ENCODE measurements around the gene SGK1.
"Not testable (repeated sequence)": the region's sequence is repeated elsewhere in the genome, so short reads cannot be mapped to it uniquely, and the experiment has no call there.

Gene SGK1

DNA sequence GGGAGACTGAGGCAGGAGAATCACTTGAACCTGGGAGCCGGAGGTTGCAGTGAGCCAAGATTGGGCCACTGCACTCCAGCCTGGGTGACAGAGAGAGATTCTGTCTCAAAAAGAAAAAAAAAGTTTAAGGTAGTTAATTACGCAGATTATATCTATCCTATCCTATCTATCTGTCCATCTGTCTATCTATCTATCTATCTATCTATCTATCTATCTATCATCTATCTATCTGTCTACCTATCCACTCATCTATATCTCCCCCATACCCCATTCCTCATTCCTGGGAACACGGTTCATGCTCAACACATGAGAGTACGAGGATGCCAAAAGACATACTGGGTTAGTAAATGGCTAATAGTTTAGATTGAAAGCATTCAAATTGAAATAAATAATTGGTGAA is 8.3 kb upstream of the SGK1 start:
- not testable (repeated sequence) for DNase-seq (ENCODE audit: low read depth)

GRCh38 chr6:134324766-134325165 is 6.9 kb upstream of the SGK1 start:
- no peak for DNase-seq (ENCODE audit: low read depth)

GRCh38 chr6:134324141-134324540 is 6.2 kb upstream of the SGK1 start:
- DNase-seq (ENCODE audit: low read depth): no peak

DNA sequence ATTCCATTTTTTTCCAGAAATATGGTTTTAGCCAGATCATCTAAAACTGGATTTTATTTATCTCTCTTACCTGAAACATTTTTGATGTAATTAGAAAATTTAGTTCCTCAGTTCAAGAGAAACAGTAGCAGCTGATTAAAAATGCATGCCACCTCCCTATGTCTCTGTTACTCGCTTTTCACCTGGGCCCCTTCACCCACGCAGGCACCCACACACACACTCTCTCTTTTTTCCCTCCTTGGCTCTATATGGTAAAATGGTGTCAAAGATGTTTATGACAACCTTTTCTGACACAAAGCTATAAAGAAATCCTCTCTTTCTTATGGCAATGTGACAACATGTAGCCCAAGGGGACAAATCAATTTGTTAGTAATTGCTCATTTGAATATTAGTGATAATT is 5.8 kb upstream of the SGK1 start:
- no peak for DNase-seq (ENCODE audit: low read depth)

DNA sequence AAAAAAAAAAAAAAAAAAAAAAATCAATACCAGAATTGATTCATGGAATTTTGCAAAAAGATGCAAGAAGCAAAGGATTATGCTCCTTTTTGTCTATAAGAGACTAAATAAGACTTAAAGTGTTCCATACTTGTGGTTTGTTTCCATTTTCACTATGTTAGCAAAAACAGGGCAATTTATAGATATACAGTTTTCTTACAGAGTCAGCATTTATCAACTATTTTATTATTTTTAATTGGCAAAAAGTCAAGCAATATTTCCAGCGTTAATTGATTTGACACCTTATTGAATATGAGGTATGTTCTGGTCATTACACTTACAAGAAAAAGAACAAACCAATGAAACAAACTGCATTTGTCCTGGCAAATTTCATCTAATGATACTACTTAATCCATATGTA is 5.4 kb upstream of the SGK1 start:
- DNase-seq (ENCODE audit: low read depth): no peak

GRCh38 chr6:134322216-134322615 is 4.3 kb upstream of the SGK1 start:
- no peak for DNase-seq (ENCODE audit: low read depth)

DNA sequence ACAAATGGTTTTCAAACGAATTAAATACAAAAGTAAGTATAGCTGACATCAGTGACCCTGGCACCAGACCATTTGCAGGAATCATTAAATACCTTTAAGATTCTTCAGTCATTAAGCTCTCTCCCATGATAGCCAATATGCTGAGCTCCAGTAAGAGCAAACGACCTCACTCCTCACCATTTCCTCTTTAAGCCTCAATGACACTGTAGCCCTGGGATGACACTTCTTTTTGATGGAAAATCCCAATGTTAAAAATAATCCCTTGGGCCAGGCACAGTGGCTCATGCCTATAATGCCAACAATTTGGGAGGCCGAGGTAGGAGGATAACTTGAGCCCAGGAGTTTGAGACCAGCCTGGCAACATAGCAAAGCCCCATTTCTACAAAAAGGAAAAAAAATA is 3.3 kb upstream of the SGK1 start:
- DNase-seq (ENCODE audit: low read depth): no peak

- DNase-seq (ENCODE audit: low read depth): not testable (repeated sequence)
Observed at GRCh38 chr6:134319686-134320085, 1.8 kb upstream of the SGK1 start.

GRCh38 chr6:134318974-134319281 is 1.0 kb upstream of the SGK1 start:
- no peak for DNase-seq (ENCODE audit: low read depth)

DNA sequence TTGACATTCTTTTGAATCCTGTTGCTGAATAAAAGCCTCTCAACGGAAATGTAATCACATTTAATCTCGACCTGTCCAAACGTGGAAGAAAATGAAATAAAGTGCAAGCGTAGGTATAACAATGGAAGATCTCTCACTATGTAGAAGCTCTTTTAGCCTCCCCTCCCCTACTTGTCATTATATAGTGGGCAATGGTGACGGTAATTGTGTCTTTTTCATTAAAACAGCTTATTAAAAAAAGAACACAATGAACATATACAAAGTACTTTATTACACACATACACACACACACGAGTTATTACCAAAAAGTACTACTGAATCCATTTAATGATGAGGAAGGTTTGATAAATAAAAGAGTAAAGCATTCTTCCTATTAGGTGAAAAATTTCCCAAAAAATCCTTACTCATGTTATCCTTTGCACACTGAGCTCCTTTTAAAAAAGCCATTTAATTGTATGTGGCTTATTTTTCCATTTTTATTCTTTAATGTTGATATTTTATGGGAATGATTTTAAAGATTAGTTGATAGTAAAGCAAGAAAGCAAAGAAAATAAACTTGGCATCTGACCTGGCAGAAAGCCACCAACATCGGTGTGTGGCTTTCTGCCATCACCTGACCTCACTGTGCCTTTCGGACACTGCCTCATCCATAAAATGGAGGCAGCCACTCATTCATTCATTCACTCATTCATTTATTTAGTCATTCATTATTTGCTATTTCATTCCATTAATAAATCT is 493 bp upstream of the SGK1 start:
- no peak for DNase-seq (ENCODE audit: low read depth)

DNA sequence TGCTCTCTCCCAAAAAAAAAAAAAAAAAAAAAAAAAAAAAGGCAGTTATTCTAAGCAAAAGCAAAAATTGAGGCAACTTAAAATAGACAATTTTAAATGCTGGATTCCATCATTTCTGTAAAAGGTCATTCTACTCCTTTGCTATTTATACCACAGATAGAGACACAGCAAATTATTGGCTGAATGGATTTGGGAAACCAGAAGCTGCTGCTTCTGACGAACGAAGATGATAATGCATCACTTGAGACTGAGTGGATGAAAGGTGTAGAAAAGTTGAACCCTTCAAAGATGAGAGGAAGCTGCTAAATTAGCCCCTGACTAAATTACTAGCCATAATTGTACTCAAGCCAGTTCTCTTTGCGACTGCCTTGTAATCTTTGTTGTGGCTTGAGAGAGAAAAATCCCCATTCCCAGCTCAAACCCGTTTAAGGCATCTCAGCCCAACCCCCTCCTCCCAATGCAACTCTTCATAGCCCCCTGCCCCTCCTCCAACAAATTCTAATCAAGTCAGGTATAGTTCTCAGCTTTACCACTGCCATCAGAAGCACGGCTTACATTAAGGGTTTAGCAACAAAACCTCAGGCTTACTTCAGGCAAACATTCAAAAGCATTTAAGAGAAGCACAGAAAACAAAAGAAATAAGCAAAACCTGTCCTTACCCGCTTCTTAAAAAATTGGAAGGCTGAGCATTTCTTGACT is 1.0 kb downstream of the SGK1 start:
- DNase-seq (ENCODE audit: low read depth): no peak

DNA sequence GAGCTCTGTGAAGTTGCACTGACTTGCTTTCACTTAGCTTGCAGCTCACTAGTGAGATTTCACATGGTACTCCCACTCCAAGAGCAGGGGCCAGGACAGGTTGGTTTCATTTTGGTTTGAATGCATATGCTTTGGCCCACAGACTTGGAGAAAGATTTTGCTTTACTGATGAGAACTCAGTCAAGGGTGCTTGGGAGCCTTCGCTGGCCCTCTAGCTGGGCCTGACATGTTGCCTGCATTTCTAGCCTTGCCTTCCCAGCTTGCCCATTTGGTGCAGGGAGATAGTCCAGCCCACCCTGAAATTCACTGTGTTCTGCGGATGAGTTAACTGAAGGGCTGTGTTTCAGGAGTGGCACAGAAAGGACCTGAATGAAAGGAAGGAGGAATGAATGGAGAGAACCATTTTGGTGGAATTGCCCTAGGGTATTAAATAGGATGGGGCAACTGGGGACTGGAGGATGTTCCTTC is 1.9 kb downstream of the SGK1 start:
- DNase-seq (ENCODE audit: low read depth): no peak

- no peak for DNase-seq (ENCODE audit: low read depth)
Observed at GRCh38 chr6:134315189-134315588, 2.7 kb downstream of the SGK1 start.

DNA sequence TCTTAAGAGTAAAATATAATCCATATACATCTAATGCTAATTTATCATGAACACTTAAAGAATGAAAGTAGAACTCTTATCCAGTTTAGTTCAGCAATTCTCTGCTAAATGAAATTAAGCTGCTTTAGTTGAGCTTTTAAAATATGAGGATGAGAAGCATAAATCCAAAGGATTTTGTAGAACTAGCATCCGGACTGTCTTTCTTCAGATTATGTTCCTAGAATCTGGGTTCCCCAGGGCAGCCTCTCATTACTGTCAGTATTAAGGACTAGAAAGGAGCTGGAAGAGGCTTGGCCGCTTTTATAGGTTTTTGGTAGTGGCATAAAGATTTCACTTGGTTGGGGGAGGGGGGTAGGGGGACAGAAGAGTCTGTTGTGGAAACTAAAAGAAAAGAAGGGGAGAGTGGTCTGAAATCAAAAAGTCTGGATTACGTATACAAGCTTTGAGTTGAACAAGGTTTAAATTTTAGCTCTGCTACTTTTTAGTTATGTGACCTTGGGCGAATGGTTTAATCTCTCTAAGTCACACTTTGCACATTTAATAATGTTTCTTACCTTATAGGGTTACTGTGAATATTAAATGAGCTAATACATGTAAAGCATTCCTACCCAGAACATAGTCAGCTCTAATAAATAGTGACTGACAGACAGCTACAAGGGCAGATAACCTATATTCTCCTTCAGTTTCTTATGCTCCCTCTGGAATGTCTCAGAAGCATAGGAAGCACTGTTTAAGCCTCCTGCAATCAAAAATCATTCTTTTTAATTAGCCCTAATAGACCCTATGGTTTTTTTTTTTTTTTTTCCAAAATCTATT is 3.7 kb downstream of the SGK1 start:
- no peak for DNase-seq (ENCODE audit: low read depth)

DNA sequence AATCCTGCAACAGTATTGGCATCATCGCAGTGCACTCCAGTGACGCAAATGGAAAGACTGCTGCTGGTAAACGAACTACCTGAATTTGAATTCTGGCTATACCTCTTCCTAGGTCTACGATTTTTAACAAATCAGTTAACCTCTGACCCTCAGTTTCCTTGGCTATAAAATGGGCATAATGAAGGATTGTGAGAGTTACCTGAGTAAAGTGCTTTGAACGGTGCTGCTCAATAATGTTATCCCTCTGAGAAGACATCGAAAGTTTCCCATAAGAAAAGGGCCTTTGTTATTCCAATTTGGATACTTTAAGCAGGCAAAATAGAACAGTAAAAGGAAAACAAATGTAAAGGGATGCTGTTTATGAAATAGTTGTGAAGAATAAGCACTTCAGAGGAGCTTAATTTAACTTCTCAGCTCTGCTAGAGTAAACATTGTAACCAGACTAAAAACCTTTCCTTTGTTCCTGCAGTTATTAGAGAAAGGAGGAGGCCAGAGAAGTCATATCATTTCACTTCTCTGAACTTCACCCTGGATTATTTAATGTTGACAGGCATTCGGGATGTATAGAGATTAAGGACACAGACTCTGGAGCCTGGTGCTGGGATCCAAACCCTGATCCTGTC is 5.8 kb downstream of the SGK1 start:
- no peak for DNase-seq (ENCODE audit: low read depth)

GRCh38 chr6:134310817-134311216 is 7.1 kb downstream of the SGK1 start:
- DNase-seq (ENCODE audit: low read depth): no peak

DNA sequence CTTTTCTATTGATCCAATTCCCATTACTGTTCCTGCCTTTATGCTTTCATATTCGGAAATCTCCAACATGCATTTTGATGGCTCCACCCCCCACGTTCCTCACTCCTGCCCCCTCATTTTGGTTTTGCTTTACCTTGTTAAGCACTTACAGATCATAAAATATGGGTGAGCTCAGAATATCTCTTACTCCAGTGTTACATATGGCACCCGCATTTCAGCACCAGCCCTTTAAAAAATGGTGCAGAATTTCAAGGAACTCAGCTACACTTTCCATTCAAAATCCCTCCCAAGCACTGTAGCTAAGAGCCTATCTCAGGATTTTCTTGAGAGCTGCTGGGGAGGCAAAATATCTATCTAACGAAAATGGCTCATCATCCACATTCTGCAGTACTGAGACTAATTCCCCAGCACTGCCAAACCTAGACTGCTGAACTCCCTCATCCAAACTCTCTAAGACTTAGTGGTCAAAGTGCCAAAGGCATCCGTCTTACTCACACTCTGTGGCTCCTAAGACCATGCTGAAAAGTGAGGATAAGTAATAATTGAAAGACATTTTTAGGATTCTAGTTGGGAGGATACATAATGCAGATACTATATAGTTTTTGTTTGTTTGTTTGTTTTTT is 7.8 kb downstream of the SGK1 start:
- no peak for DNase-seq (ENCODE audit: low read depth)

DNA sequence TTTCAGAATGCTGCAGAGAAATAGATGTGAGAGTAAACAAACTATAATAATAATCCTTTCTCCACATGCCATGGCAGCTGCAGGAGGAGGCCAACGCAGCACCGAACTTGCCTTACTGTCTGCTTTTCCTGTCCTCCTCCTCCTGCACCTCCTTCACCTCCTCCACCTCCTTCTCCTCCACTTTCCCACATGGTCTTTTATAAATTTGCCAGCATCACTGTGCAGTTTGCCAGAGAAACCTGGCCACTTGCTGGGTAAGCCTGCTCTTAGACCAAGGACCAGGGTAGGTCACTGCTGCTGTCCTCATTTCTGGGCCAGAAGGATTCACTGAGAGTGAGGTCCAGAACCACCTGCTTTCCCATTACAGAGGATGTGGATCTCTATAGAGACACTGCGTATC is 8.7 kb downstream of the SGK1 start:
- DNase-seq (ENCODE audit: low read depth): no peak

DNA sequence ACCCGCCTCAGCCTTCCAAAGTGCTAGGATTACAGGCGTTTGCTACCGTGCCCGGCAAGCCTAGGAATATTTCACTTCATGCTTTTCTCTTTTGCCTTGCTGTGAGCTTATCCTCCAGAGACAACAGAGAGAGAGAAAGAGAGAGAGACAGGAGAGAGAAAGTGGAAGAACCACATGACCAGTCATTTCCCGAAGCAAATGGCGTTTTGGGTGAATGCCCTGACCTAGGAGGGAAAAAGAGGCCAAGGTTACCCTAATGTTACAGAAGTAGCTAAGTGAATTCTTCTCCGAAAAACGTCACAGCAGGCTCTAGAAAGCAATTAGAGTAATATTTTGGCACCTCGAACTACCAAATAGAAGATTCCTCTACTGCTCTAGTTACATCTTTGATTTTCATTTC is 9.1 kb downstream of the SGK1 start:
- DNase-seq (ENCODE audit: low read depth): no peak

GRCh38 chr6:134307870-134308269 is 10.0 kb downstream of the SGK1 start:
- no peak for DNase-seq (ENCODE audit: low read depth)

GRCh38 chr6:134307075-134307474 is 10.8 kb downstream of the SGK1 start:
- DNase-seq (ENCODE audit: low read depth): no peak

DNA sequence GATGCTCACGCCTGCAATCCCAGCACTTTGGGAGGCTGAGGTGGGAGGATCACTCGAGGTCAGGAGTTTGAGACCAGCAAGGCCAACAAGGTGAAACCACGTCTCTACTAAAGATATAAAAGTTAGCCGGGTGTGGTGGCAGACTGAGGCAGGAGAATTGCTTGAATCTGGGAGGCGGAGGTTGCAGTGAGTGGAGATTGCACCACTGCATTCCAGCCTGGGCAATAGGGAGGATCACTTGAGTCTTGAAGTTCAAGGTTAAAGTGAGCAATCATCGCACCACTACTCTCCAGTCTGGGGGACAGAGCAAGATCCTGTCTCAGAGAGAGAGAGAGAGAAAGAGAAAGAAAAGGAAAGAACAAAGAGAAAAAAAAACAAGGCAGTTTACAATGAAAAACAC is 13.5 kb downstream of the SGK1 start:
- not testable (repeated sequence) for DNase-seq (ENCODE audit: low read depth)
